Kidney (tissue), 14 donors: ENCODE results near the gene GNAO1. TPM values are rescaled to one million over a fixed set of nuclear protein-coding genes. Genes with fewer than 3 reads are reported as not detected.
A peak's percentile ranks its signal among the peaks of the same experiment; 100 is the strongest.

Experiments
- DNase-seq, 5 donors: peaks; one replicate each; pipeline ENCODE4 v3.0.0-alpha.2; 2013 to 2020
- FAIRE-seq: peaks from 2 replicates; lab custom pipeline; 2012; peaks lifted over from hg19 to GRCh38; lab: Jason Lieb, UNC
- H3K27ac ChIP-seq, 2 donors: one replicate each; pipeline ENCODE4 v1.7.0; 2013; ENCODE audit warnings: low read depth in 2 of 2, low read length in 2 of 2, inconsistent platforms in 1 of 2
- H3K27me3 ChIP-seq: one replicate; pipeline ENCODE4 v1.7.1; 2013; ENCODE audit warnings: low read length, inconsistent platforms; ENCODE audit not compliant: control insufficient read depth, insufficient read depth
- H3K36me3 ChIP-seq, 3 donors: one replicate each; pipeline versions ENCODE4 v1.7.0 to v1.7.1; 2013; ENCODE audit warnings: low read length in 3 of 3, control low read depth in 1 of 3, inconsistent platforms in 1 of 3; ENCODE audit not compliant: insufficient read depth in 3 of 3, control insufficient read depth in 2 of 3
- H3K4me1 ChIP-seq, 3 donors: one replicate each; pipeline versions ENCODE4 v1.7.0 to v1.7.1; 2013; ENCODE audit warnings: low read length in 3 of 3, inconsistent platforms in 1 of 3, low read depth in 1 of 3; ENCODE audit not compliant: control insufficient read depth in 2 of 3, insufficient read depth in 2 of 3
- H3K4me3 ChIP-seq, 3 donors: one replicate each; pipeline versions ENCODE4 v1.7.0 to v1.8.1; 2013; ENCODE audit warnings: low read length in 3 of 3, control low read depth in 1 of 3, inconsistent platforms in 1 of 3
- H3K9ac ChIP-seq, 3 donors: one replicate each; pipeline versions ENCODE4 v1.7.0 to v1.7.1; 2013; ENCODE audit warnings: low read length in 3 of 3, control low read depth in 1 of 3, inconsistent platforms in 1 of 3
- H3K9me3 ChIP-seq, 3 donors: one replicate each; pipeline versions ENCODE4 v1.7.0 to v1.7.1; 2013; ENCODE audit warnings: low read length in 3 of 3, control low read depth in 1 of 3, inconsistent platforms in 1 of 3; ENCODE audit not compliant: control insufficient read depth in 2 of 3, insufficient read depth in 1 of 3
- CTCF ChIP-seq: IDR thresholded peaks from 3 replicates; pipeline ENCODE4 v1.5.1; 2012; ENCODE audit warnings: mild to moderate bottlenecking, moderate library complexity, borderline replicate concordance; ENCODE audit not compliant: insufficient read depth; ENCODE audit errors: extremely low read depth
- intact Hi-C: fragments of 100-400 bp; cut with DNase I; formaldehyde crosslinking; loops from one replicate; pipeline ENCODE4 v1.11.1; 2022
- polyA plus RNA-seq: library from polyadenylated mRNA; stranded (reverse); fragments of 350-450 nt; fragmentation: Illumina TruSeq; extraction: RNeasy Lipid Tissue Mini Kit (QIAGEN cat#74804); gene quantifications from one replicate; pipeline ENCODE4 v1.2.3, GENCODE V29; 2014; ENCODE audit warnings: low read depth, low replicate concordance; ENCODE audit not compliant: insufficient read depth
- total RNA-seq: library from RNA; stranded (reverse); fragmentation: NEBNext Ultra II Directional; extraction: Animal tissue kit (Norgen Biotek cat#: 25700); gene quantifications from one replicate; pipeline ENCODE4 v1.2.1, GENCODE V29; 2021
- donor health status: control.
- donor health status: control.
- donor health status: control.
- donor health status: control.
- donor health status: control.
- donor health status: DM: yes; HTN: yes; CAD: no.
- donor health status: Normal renal cell carcinoma (clear cell type).

Gene GNAO1
- total and polyA plus RNA-seq, 2 donors from 2014 or later, result 1.5 to 4.3 TPM

- no peaks in the 10 kb centered on the region for H3K36me3 ChIP-seq
- H3K27me3 ChIP-seq, result no peaks in the 10 kb centered on the region
- no peaks in the 10 kb centered on the region for H3K4me1 ChIP-seq
- no peak overlapping the region for H3K9ac ChIP-seq
- H3K9me3 ChIP-seq, result no peaks in the 10 kb centered on the region
- intact Hi-C loops, result no loop called here
- H3K27ac ChIP-seq, result no peak overlapping the region
- FAIRE-seq, result no peak
- peak in 3 of 5 donors; percentile 48 to 53 (median 51) for DNase-seq
- no peak for TF ChIP-seq CTCF
- no peak overlapping the region for H3K4me3 ChIP-seq
These were observed 159.5 kb downstream of the GNAO1 start for GRCh38 chr16:56350491-56351405.

- Histone ChIP-seq H3K4me1 (peaks cover 0 to 4% (median 0%) of the 10 kb centered on the region in 3 donors), H3K27ac (no peak overlapping the region), H3K36me3 (no peaks in the 10 kb centered on the region), H3K9me3 (no peaks in the 10 kb centered on the region), H3K9ac (no peak overlapping the region), H3K27me3 (no peaks in the 10 kb centered on the region), H3K4me3 (no peak overlapping the region)
- no peak for DNase-seq
- TF ChIP-seq CTCF, result no peak
- FAIRE-seq, result no peak
- intact Hi-C loops, result no loop called here
These were observed 160.2 kb downstream of the GNAO1 start for GRCh38 chr16:56351481-56351880.

- Histone ChIP-seq H3K4me1 (peaks cover 0 to 7% (median 3%) of the 10 kb centered on the region in 3 donors), H3K4me3 (no peak overlapping the region), H3K27ac (no peak overlapping the region), H3K36me3 (no peaks in the 10 kb centered on the region), H3K9ac (no peak overlapping the region), H3K9me3 (no peaks in the 10 kb centered on the region), H3K27me3 (no peaks in the 10 kb centered on the region)
- FAIRE-seq, result no peak
- DNase-seq, result peak in 2 of 5 donors; percentile 38 to 61
- TF ChIP-seq CTCF, result no peak
- intact Hi-C loops, result no loop called here
These were observed 161.2 kb downstream of the GNAO1 start for GRCh38 chr16:56352351-56353053.
